Daoy (cell line): ENCODE data around the gene GSDME. TPM values are rescaled to one million over a fixed set of nuclear protein-coding genes. Genes with fewer than 3 reads are reported as not detected.

Experiments
- DNase-seq: peaks from one replicate; pipeline ENCODE4 v3.0.0-alpha.2; 2015; ENCODE audit warnings: low read depth
- total RNA-seq: library from RNA; depleted of rRNA; stranded (reverse); fragments of >200 nt; shearing (Covaris generic); gene quantifications from 2 replicates; pipeline ENCODE4 v1.2.3, GENCODE V29; 2014

The GSDME gene
- total RNA-seq, 1 experiment from 2014 or later: 46.0 TPM

DNA sequence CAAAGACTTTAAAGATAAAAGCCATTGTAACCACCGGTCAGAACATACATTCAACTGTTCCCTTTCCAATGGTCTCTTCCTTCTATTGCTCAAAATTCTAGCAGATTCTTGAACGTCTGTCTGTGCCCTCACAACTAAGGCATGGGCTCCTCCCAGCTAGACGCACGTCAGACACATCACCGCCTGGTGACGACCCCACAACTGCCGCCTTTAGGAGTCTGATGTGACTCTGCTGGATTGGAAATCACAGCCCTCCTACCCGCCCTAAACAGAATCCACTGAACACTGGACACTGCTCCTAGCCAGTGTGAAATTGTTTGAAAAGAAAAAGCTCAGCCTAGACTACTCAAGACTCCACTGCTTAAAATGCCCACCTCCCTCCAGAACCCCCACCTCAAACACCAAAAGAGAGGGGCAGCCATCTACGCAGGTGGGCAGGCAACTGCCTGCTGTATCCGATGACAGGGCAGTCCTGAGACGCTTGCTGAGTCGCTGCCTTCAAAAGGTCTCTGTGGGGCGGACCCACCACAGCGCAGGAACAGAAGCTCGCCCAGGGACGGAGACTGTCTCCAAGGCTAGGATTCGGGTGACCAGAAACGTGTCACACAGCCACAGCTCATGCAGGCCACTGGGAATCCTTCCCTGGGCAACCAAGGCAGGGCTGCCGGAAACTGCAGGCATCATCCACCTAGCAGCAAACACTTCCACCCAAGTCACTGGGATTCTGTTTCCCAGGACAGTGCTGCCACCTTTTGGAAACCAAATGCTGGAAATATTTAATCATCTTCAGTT lies 34.7 kb downstream of the GSDME start:
- DNase-seq: peak; percentile 42

DNA sequence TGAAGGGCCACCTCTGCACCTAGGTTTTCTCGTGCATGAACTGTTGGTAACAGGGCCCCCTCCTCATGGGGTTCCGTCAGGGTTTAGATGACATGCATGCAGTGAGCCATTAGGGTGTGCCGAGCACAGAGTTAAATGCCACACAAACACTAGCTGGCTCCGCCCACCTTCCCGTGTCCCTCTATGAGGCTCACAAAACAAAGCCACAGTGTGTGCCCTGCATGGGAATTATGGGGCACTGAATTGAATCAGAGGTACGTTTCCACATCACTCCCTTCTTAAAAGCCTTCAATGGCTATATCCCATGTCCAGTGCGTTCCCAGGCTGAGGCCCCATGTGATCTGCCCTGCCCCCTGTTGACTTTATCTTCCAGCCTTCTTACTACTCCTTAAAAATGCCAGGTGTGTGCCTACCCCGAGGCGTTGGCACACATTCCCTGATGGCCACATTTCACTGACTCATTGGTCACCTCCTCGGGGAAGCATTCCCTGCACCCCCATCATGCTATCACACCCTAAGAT lies 35.7 kb downstream of the GSDME start:
- DNase-seq: no peak

DNA sequence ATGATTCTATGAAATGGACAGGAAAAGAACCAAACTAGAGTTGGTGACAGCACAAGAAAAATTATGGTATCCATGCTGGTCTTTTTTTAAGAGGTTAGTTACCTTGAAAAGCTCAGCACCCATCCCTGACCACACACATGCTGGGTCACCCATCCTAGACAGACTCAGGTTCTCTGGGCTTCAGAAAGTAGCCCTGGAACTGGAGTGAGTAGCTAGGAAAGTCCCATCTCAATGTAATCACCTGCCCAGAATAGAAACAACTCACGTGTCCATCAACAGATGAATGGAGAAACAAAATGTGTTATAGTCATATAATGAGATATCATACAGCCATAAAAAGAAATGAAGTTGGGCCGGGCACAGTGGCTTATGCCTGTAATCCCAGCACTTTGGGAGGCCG lies 37.0 kb downstream of the GSDME start:
- no peak for DNase-seq

- no peak for DNase-seq
Observed at GRCh38 chr7:24718977-24719491, 38.2 kb downstream of the GSDME start.

GRCh38 chr7:24718431-24718831 lies 38.8 kb downstream of the GSDME start:
- no peak for DNase-seq

GRCh38 chr7:24717694-24718320 lies 39.5 kb downstream of the GSDME start:
- no peak for DNase-seq

GRCh38 chr7:24717247-24717622 lies 40.0 kb downstream of the GSDME start:
- DNase-seq: no peak

- no peak for DNase-seq
Observed at GRCh38 chr7:24716480-24717246, 40.6 kb downstream of the GSDME start.

DNA sequence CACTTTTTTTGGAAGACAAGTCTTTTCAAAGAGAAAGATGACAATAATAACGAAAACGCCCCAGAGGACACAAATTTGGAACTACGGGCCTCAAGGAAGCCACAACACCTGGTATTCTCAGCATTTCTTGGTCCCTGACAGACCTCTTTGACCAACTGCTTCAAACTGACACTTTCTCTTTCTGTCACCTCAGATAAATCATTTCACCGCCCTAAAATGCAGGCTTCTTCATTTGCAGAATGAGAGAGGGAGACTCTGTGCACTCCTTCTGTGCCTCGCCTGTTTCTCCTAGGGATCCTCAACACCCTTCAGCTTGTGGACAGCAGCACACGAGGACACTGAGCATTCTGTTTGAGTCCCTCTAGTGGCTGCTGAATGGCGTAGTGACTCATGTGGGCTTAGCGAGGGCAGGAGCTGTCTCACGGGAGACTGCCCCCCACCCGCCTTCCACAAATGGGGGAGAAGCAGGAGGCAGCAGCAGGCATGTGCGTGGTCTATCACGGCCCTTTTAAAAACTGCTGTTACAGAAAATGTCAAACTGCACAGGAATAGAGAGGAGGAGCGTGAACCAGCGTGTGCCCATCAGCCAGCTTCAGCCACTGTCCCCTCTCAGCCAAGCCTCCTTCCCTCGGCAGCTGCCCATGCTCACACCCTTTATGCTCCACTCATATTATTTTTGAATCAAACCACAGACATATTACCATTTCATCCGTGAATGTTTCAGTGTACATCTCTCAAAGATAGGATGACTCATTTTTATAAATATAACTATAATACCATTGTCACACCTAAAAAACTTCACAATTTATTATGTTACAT lies 41.4 kb downstream of the GSDME start:
- DNase-seq: peak; percentile 44

DNA sequence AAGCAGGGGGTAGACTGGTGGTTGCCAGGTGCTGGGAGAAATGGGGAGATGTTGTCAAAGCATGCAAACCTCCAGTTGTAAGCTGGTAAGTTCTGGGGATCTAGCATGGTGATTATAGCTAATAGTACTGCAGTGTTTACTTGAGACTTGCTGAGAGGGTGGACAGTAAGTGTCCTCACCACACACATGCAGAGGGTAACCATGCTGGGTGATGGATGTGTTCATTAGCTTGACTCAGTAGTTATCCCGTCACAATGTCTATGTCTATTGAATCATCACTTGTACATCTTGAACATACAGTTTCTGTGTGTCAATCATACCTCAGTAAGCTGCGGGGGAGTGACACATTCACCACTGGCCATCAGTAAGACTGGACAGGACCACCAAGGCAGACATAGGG lies 42.1 kb downstream of the GSDME start:
- no peak for DNase-seq

DNA sequence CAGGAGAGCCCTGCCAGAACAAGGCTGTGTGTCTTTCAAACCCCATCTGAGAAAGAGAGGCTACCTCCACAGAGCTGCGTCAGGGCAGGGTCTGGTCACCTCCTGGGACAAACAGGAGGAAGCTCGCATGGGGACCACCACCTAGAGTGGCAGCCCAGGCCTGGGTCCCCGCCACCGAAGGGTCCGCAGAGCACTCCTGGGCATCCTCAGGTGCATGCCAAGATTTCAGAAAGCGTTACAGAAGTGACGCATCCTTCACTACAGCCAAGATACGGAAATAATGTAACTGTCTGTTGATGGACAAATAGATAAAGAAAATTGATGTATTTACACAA lies 42.6 kb downstream of the GSDME start:
- DNase-seq: no peak

DNA sequence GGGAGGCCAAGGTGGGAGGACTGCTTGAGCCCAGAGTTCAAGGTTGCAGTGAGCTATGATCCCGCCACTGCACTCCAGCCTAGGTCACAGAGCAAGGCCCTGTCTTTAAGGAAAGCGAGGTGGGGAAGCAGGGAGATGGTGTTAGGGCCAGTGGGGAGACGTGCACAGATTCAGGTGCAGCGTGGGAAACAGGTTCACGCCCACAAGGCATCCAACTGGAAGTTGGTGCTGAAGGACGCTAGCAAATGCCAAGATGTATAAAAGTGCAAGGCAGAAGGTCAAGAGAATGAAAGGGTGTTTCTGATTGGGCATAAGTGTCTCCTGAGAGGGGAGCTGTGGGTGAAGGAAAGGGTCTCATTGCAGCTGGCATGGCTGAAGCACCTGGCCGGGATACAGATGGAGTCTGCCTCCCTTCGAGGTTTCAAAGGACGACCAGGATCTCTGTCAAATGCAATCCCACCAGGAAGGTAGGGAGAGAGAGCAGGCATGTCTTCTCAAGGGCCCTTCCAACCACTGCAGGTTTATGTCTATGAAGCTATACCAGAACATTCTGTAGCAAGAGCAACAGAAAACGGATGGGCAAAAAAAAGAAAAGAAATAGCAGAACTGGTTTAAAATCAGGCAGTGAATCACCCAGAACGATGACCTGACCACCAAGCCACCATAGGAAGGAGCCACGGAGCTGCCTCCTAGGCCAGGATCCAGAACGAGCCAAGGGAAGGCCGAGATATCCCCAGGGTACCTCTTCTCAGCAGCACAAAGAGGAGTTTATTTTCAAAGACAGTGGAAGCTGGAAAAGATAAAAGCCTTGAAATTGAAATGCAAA lies 43.2 kb downstream of the GSDME start:
- no peak for DNase-seq

DNA sequence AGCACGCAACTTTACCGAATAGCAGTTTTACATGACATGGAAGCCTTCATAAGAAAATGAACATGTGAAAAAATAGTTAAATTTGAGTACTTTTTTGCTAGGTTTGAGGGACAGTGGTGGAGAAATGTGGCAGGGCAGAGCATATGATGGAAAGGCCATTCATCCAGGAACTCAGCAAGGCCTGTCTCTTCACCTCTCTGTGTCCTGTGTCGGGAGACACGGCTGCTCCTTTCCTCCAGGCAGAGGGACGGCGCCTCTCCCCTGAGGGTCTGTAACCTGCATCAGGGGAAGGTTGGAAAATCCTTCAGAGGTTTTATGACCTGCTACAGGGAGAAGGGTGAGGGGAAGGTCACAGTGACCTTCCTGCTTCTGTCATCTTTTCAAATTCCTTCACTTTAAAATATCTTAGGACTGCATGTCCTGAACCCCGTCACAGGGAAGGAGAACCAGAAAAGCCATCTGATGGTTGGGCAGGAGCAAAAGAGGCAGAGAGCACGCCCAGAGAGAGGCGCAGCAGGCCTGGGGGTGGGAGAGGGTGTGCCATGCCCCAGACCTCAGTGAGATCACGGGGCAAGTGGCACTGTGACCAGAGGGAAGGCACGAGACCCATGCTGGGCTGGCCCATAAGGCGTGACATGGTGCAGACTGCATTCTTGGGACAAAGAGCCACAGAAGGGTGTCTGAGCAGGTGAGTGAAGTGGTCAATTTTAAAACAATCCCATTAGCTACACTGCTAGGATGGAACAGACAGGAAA lies 44.0 kb downstream of the GSDME start:
- DNase-seq: no peak

DNA sequence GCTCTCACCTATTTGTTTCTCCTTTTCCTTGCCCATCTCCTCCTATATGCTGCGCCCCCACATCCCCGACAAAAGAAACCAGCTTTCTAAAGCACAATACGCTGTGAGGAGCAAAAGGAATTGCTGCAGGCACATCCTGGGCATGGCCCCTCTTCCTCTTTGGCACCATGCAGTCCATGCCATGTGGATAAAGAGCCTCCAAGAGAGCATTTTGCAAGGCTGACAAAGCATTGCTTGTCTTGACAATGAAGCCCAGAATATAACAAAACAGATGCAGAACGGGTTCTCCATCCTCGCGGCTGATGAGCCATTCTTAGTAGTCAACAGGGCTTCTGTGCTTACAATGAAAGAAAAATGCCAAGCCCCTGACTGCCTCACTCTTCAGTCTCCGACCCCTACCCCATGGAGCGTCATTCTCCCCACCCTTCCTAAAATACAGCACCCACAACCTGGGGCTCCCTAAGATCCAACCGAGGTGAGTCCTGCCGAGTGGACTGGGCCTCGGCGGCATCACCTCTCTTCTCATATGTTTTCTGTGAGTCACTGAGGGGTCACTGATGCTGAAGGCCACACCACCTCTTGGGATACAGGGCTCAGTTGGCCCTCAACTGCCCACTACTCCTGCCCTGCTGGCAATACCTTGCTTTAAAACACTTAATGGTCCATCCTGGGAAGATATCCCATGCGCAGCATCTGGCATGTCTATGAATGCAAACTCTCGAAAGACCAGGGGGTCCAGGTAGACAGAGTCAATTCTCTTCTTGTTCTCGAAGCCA lies 47.5 kb downstream of the GSDME start:
- no peak for DNase-seq

DNA sequence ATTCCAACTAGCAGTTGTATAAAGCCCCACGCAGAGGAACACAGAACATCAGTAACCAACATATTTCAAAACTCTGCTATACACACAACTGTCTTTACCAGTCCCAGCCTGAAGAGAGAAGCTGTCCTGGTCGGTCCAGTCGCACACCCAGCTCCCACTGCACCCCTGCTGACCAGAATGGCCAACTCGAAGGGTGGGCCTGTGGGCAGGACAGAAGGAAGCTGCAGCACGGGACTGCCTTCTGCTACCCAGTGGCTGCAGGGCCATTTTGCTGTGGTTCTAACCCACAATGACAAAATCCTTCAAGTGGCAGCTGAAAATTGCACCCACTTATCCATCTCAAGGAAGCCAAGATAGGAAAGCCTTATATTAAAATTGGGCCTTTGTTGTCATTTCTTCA lies 48.2 kb downstream of the GSDME start:
- no peak for DNase-seq

GRCh38 chr7:24707988-24708615 lies 49.2 kb downstream of the GSDME start:
- no peak for DNase-seq

DNA sequence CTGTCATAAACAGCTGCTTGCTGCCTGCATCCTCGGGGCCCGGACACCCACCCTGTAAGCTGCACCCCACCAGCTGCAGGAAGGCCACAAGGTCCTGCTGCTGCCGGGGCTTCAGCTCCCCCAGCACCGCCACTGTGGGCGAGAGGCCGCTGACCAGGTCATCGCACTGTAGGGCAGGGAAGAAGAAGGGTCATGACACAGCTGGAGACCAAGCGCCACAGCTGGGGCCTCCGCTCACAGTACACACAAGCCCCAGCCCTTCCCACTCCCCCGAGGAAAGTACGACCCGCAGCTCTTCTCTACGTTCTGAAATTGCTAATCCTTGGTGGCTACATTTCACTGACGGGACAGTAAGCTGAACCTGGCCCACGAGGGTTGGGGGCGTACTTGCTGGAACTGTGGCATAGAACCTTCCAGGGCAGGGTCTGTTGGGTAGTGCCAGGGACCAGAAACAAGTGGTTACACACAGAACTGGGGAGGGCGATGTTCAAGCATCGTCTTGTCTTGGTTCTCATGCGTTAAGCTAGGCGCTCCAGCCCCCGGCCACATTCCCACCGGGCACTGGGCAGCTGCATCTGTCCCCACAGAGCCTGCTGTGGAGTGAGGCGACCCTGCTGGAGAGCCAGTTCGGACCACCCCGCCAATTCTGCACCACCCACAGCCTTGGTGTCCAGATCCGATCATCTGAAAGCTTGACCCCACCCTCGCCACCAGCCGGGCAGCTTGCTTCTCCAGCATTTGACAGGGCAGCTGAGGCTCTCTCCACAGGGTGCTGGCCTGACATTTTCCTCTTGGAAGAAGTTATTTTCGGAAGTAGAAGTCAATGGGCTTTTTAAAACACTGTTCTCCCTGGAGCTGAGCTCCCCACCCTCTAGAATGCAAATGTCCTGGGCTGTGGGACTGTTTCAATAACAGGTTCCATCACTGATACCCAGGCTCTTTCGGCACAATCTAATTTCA lies 50.8 kb downstream of the GSDME start:
- DNase-seq: no peak
